GM12878 (cell line): ENCODE data around the gene HOXC9. TPM values are rescaled to one million over a fixed set of nuclear protein-coding genes. Genes with fewer than 3 reads are reported as not detected.

Source experiments
- ATAC-seq: fragments of 200-7000 bp; cut with Tn5 transposase; 3 replicates; pipeline ENCODE4 v1.9.1; 2020; ENCODE audit warnings: mild to moderate bottlenecking, moderate library complexity
- BruUV-seq: library from RNA; stranded (reverse); fragments of 400-500 nt; replicated peaks from 2 replicates; lab custom pipeline; 2021; lab: Mats Ljungman, UMichigan
- CTCF ChIA-PET: fragments of 300-600 bp; sonication (Branson Sonifier 250); formaldehyde crosslinking; extraction: SDS; loops from one replicate; lab custom pipeline; 2021; ENCODE audit warnings: inconsistent platforms; lab: Yijun Ruan, JAX
- POLR2A ChIA-PET: fragments of 350-600 bp; formaldehyde crosslinking; extraction: SDS; loops from one replicate; lab custom pipeline; 2021; ENCODE audit warnings: inconsistent platforms; lab: Charles Lee
- RAD21 ChIA-PET: fragments of 300-600 bp; sonication (Branson Sonifier 250); formaldehyde crosslinking; loops from one replicate; lab custom pipeline; 2023; ENCODE audit warnings: antibody characterized with exemption; ENCODE audit not compliant: unreplicated experiment; lab: Charles Lee
- SMC1A ChIA-PET: fragments of 300-600 bp; sonication (Branson Sonifier 250); formaldehyde crosslinking; loops from one replicate; lab custom pipeline; 2023; ENCODE audit not compliant: unreplicated experiment, uncharacterized antibody; lab: Charles Lee
- DNase-seq: peaks from one replicate; pipeline ENCODE4 v3.0.0-alpha.2; 2011; ENCODE audit warnings: low read depth, low spot score
- FAIRE-seq: peaks from 3 replicates; lab custom pipeline; 2011; peaks lifted over from hg19 to GRCh38; lab: Jason Lieb, UNC
- H2AFZ ChIP-seq: 2 replicates; pipeline ENCODE4 v1.6.0; 2011; ENCODE audit warnings: low read depth, low read length, control low read depth; ENCODE audit not compliant: control insufficient read depth
- H3K27ac ChIP-seq: 2 replicates; pipeline ENCODE4 v1.5.1; 2011; ENCODE audit warnings: control low read depth; ENCODE audit not compliant: control insufficient read depth, insufficient read depth
- H3K27me3 ChIP-seq, 2 experiments: replicated peaks in 1 of 2; 2 replicates each; pipeline versions ENCODE4 v1.6.0 to v1.6.1; 2011; ENCODE audit warnings: low read length in 1 of 2; ENCODE audit not compliant: control insufficient read depth in 2 of 2, insufficient read depth in 2 of 2
- H3K36me3 ChIP-seq, 2 experiments: 2 replicates each; pipeline ENCODE4 v1.5.1; 2011; ENCODE audit warnings: low read length in 1 of 2; ENCODE audit not compliant: control insufficient read depth in 2 of 2, insufficient read depth in 2 of 2
- H3K4me1 ChIP-seq: 2 replicates; pipeline ENCODE4 v1.6.1; 2011; ENCODE audit warnings: mild to moderate bottlenecking, low read length, moderate library complexity, mixed read lengths; ENCODE audit not compliant: control insufficient read depth, insufficient read depth
- H3K4me2 ChIP-seq: 2 replicates; pipeline ENCODE4 v1.6.0; 2011; ENCODE audit warnings: control low read depth; ENCODE audit not compliant: control insufficient read depth, insufficient read depth
- H3K4me3 ChIP-seq: fragments of 200-600 bp; sonication (generic); 2 replicates; pipeline ENCODE4 v1.5.1; 2016
- H3K79me2 ChIP-seq: 2 replicates; pipeline ENCODE4 v1.6.0; 2011; ENCODE audit warnings: low read length; ENCODE audit not compliant: control insufficient read depth, insufficient read depth
- H3K9ac ChIP-seq: 2 replicates; pipeline ENCODE4 v1.8.0; 2011; ENCODE audit warnings: low read length, control low read depth, mixed read lengths; ENCODE audit not compliant: control insufficient read depth, insufficient read depth
- H3K9me3 ChIP-seq: replicated peaks from 3 replicates; pipeline ENCODE4 v1.5.1; 2011; ENCODE audit warnings: mild to moderate bottlenecking, low read length; ENCODE audit not compliant: control insufficient read depth, insufficient read depth
- H4K20me1 ChIP-seq: 2 replicates; pipeline ENCODE4 v1.6.0; 2011; ENCODE audit not compliant: control insufficient read depth, insufficient read depth
- BACH1 ChIP-seq: fragments of 450-650 bp; IDR thresholded peaks from 2 replicates; pipeline ENCODE4 v1.6.1; 2017; ENCODE audit warnings: mild to moderate bottlenecking, borderline replicate concordance
- BRCA1 ChIP-seq: IDR thresholded peaks from 2 replicates; pipeline ENCODE4 v1.6.1; 2011; ENCODE audit warnings: low read depth, low read length, improper control_type of control experiment
- CBFB ChIP-seq: IDR thresholded peaks from 2 replicates; pipeline ENCODE4 v1.6.1; 2016; ENCODE audit warnings: antibody characterized with exemption, low read depth
- CEBPB ChIP-seq, 2 experiments: fragments of 150-350 bp in 1 of 2; IDR thresholded peaks; 2 replicates each; pipeline ENCODE4 v1.6.1; 2012 to 2014; ENCODE audit warnings: low read depth in 2 of 2, low read length in 2 of 2, borderline replicate concordance in 1 of 2, inconsistent platforms in 1 of 2
- EGR1 ChIP-seq, 2 experiments: IDR thresholded peaks; 1 replicate in 1 of 2; 2 replicates in 1 of 2; pipeline ENCODE4 v1.6.1; 2011 to 2012; ENCODE audit warnings: low read depth in 2 of 2, low read length in 2 of 2, borderline replicate concordance in 1 of 2, mild to moderate bottlenecking in 1 of 2, moderate library complexity in 1 of 2
- HDAC6 ChIP-seq: fragments of 200-600 bp; sonication (generic); IDR thresholded peaks from one replicate; pipeline ENCODE4 v1.8.0; 2017; ENCODE audit warnings: antibody characterized with exemption; ENCODE audit not compliant: unreplicated experiment
- HDGF ChIP-seq: fragments of 450-650 bp; IDR thresholded peaks from 2 replicates; pipeline ENCODE4 v1.6.1; 2016; ENCODE audit warnings: antibody characterized with exemption
- IKZF1 ChIP-seq: fragments of 450-650 bp; conservative IDR thresholded peaks from 2 replicates; pipeline ENCODE4 v1.6.1; 2017; ENCODE audit warnings: antibody characterized with exemption, mild to moderate bottlenecking
- IRF4 ChIP-seq: IDR thresholded peaks from 2 replicates; pipeline ENCODE4 v1.6.1; 2011; ENCODE audit warnings: low read depth, low read length
- NBN ChIP-seq: fragments of 450-650 bp; IDR thresholded peaks from 2 replicates; pipeline ENCODE4 v1.6.1; 2016
- NR2F1 ChIP-seq: fragments of 450-650 bp; conservative IDR thresholded peaks from 2 replicates; pipeline ENCODE4 v1.6.1; 2017; ENCODE audit warnings: mild to moderate bottlenecking
- POLR2AphosphoS2 ChIP-seq: IDR thresholded peaks from 2 replicates; pipeline ENCODE4 v1.6.1; 2011; ENCODE audit warnings: low read depth, mild to moderate bottlenecking, low read length, improper control_type of control experiment, moderate library complexity
- RAD21 ChIP-seq: IDR thresholded peaks from 2 replicates; pipeline ENCODE4 v1.6.1; 2011; ENCODE audit warnings: mild to moderate bottlenecking, low read depth, low read length, moderate library complexity; ENCODE audit not compliant: insufficient read depth
- SMAD1 ChIP-seq: fragments of 450-650 bp; IDR thresholded peaks from 2 replicates; pipeline ENCODE4 v1.6.1; 2018; ENCODE audit warnings: mild to moderate bottlenecking, low read depth; ENCODE audit not compliant: partially characterized antibody
- SRF ChIP-seq, 2 experiments: IDR thresholded peaks; 2 replicates each; pipeline ENCODE4 v1.6.1; 2011; ENCODE audit warnings: low read depth in 2 of 2, low read length in 2 of 2, mild to moderate bottlenecking in 1 of 2, moderate library complexity in 1 of 2
- TAF1 ChIP-seq: IDR thresholded peaks from 2 replicates; pipeline ENCODE4 v1.6.1; 2011; ENCODE audit warnings: mild to moderate bottlenecking, low read depth, low read length, borderline replicate concordance
- WGBS: methylation state at CpG from one replicate; pipeline ENCODE4 v1.1.6; 2016; ENCODE audit warnings: low lambda C conversion rate; ENCODE audit not compliant: insufficient replicate concordance, insufficient coverage; ENCODE audit errors: missing lambda C conversion rate; 5-methylcytosine and 5-hydroxymethylcytosine counted together
- in situ Hi-C: fragments of 300-500 bp; cut with MboI; formaldehyde crosslinking; loops from 9 replicates; pipeline ENCODE4 v1.14.3; 2018; ENCODE audit warnings: mixed read lengths
- intact Hi-C: fragments of 100-400 bp; cut with micrococcal nuclease; formaldehyde crosslinking; loops from one replicate; pipeline ENCODE4 v1.14.2; 2022; ENCODE audit not compliant: unreplicated experiment
- polyA plus RNA-seq, 11 experiments: library from polyadenylated mRNA; depleted of rRNA in 4 of 11; unstranded in 6 of 11; stranded (reverse) in 5 of 11; fragments of >200 nt; fragmentation: Nextera tagmentation in 4 of 11; fragmentation: Illumina TruSeq in 1 of 11; extraction: Ambion mirVana in 4 of 11; extraction: Trizol in 1 of 11; gene quantifications; 1 replicate in 1 of 11; 2 replicates in 10 of 11; pipeline versions ENCODE4 v1.2.1 to v1.2.3, GENCODE V29; 2011 to 2016; ENCODE audit warnings: inconsistent platforms in 2 of 11, missing spikeins in 2 of 11, low read depth in 1 of 11
- total RNA-seq, 4 experiments: library from RNA; depleted of rRNA in 3 of 4; stranded (reverse); fragments of >200 nt in 3 of 4; fragmentation: Illumina TruSeq in 1 of 4; extraction: Trizol in 1 of 4; gene quantifications; 2 replicates each; pipeline versions ENCODE4 v1.2.1 to v1.2.3, GENCODE V29; 2013 to 2021
- TF ChIP-seq, protein P1 (sequence below): IDR thresholded peaks from 2 replicates; pipeline ENCODE4 v1.6.1; 2012; ENCODE audit warnings: low read length, inconsistent platforms
- TF ChIP-seq, protein P2 (sequence below): IDR thresholded peaks from 2 replicates; pipeline ENCODE4 v1.6.1; 2011; ENCODE audit warnings: borderline replicate concordance, low read depth, mild to moderate bottlenecking, moderate library complexity, low read length; ENCODE audit not compliant: insufficient read depth, poor library complexity, severe bottlenecking

HOXC9 gene
- total and polyA plus RNA-seq, 10 of the 15 experiments (the other 5 are each of a cell fraction or from before 2014, with no cell fraction given) = not detected

DNA sequence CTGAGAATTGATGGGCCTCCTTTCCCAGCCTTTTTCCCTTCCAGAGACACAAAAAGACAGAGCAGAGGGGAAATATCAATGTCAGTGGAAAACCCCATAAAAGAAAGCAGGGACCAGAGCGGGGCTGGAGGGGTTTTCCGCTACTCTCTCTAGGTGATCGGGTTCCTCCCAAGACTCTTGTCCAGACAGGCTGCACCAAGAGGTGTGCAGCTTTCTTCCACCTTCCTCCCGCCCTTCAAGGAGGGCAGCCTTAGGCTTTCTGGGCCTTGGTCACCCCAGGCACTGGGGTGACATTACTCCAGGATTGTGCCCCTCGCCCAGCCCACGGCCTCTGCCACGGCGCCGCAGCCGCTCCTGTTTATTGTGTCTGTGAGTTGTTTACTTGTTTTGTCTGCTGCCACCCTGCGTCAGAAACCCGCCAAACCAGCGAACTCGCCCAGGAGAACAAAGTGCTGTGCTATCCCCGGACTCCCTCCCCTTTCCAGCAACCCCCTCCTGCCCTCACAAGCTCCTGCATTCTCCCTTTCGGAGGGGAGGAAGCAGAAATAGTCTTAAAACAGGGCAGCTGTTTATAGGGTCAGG is 21.6 kb downstream of the HOXC9 start (continued):
- TF ChIP-seq, protein P1, sequence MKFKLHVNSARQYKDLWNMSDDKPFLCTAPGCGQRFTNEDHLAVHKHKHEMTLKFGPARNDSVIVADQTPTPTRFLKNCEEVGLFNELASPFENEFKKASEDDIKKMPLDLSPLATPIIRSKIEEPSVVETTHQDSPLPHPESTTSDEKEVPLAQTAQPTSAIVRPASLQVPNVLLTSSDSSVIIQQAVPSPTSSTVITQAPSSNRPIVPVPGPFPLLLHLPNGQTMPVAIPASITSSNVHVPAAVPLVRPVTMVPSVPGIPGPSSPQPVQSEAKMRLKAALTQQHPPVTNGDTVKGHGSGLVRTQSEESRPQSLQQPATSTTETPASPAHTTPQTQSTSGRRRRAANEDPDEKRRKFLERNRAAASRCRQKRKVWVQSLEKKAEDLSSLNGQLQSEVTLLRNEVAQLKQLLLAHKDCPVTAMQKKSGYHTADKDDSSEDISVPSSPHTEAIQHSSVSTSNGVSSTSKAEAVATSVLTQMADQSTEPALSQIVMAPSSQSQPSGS = no peak
- no peak for TF ChIP-seq BRCA1
- no peak for TF ChIP-seq HDAC6
- peak; percentile 37; the same call in 1 of the 2 replicates for TF ChIP-seq IKZF1
- no peak for TF ChIP-seq BACH1
- TF ChIP-seq SRF (IDR thresholded peaks at IDR 0.05; ENCODE audit: low read depth in 2 of 2, low read length in 2 of 2) = no peak
- TF ChIP-seq, all 136 proteins: peak for 7

DNA sequence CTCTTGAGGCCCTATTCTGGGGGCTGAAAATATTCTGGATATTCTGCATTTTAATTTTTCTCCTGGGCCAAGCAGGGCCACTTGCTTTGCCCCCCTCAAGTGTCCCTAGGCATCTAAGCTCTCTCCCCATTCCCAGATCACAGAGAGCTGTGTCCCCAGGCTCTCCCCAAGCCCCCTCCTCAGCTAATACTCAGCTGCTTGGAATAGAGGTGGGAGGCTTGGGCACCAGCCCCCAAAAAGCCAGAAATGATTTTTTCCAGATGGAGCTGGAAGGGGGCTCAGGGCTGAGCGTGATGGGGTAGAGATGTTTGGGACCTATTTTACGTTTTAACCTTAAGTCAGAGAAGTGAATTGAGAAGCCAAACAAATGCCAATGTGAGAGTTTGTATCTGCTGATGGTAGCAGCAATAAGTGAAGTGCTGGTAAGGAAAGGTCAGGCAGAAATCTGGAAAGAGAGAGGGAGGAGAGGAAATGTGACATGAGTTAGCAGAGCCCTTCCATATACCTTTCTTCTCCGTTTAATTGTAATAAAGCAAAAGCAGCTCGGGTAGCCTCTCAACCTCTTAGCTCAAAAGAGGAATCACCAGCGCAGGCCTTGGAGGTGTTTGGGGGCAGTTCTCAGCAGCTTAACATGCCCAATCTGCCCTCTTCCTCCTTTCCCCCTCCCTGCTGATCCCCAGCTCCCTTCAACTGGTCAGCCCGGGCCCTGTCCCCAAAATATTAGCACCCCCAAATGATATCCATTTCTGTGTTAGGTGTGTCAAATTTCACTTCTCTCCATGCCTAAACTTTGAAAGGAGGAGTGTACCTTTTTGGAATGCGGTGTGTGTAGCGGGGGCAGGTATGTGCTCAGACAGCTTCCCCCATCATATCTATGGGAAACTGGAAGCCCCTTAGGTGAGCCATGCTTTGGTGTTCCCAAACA is 23.3 kb downstream of the HOXC9 start:
- no peak for ATAC-seq
- TF ChIP-seq IRF4 = no peak
- no peak for TF ChIP-seq CBFB
- TF ChIP-seq EGR1 (IDR thresholded peaks at IDR 0.05; ENCODE audit: borderline replicate concordance in 1 of 2, low read depth in 2 of 2, low read length in 2 of 2) = no peak
- TF ChIP-seq NBN = no peak
- TF ChIP-seq POLR2AphosphoS2 = no peak
- TF ChIP-seq NR2F1 = no peak
- TF ChIP-seq HDGF = no peak
- no peak for TF ChIP-seq SMAD1
- no peak for TF ChIP-seq RAD21
- TF ChIP-seq, protein P2, sequence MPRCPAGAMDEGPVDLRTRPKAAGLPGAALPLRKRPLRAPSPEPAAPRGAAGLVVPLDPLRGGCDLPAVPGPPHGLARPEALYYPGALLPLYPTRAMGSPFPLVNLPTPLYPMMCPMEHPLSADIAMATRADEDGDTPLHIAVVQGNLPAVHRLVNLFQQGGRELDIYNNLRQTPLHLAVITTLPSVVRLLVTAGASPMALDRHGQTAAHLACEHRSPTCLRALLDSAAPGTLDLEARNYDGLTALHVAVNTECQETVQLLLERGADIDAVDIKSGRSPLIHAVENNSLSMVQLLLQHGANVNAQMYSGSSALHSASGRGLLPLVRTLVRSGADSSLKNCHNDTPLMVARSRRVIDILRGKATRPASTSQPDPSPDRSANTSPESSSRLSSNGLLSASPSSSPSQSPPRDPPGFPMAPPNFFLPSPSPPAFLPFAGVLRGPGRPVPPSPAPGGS = no peak
- TF ChIP-seq CEBPB (IDR thresholded peaks at IDR 0.05; ENCODE audit: borderline replicate concordance in 1 of 2, low read depth in 2 of 2, low read length in 2 of 2) = no peak
- TF ChIP-seq TAF1 = no peak

More for the DNA sequence above, 23.3 kb downstream of the HOXC9 start:
- no TSS peak for BruUV-seq
- Histone ChIP-seq H3K9ac (no peak overlapping the region), H3K4me3 (no peak overlapping the region), H3K36me3 (no peaks in the 10 kb centered on the region), H3K27me3 (peaks cover 5 to 6% of the 10 kb centered on the region in 2 experiments; a peak in 2 of 4 replicates), H3K4me2 (no peak overlapping the region), H3K9me3 (no peaks in the 10 kb centered on the region), H3K27ac (no peak overlapping the region), H4K20me1 (no peaks in the 10 kb centered on the region), H2AFZ (no peak overlapping the region; the same call in 1 of the 2 replicates), H3K4me1 (peaks cover 21% of the 10 kb centered on the region), H3K79me2 (no peaks in the 10 kb centered on the region)
- ChIA-PET RAD21 (interaction anchor here (0.5 to 1.6 kb wide), 9 partner anchors 9 to 185 kb away, joined by 3 to 15 read pairs (median 4); partner anchors contain the start of genes HOXC4, HOXC5 and HOXC8), SMC1A (interaction anchor here (0.7 to 2.9 kb wide), 17 partner anchors 9 to 302 kb away, joined by 3 to 22 read pairs (median 4); partner anchors contain the start of genes CALCOCO1, COPZ1, HOXC4 and HOXC5), POLR2A (interaction anchor here (0.7 to 1.6 kb wide), 7 partner anchors 9 to 184 kb away, joined by 3 to 7 read pairs (median 3); partner anchors contain the start of genes HOXC4, HOXC5 and SMUG1), CTCF (interaction anchor here (0.7 to 13.4 kb wide), 13 partner anchors 9 to 362 kb away, joined by 3 to 343 read pairs (median 6); partner anchors contain the start of genes ATP5MC2, HOXC10, HOXC4 and HOXC5)
- in situ Hi-C loops (loop anchor here (10.0 kb wide), 2 partner anchors 172 to 342 kb away; partner anchors contain the start of gene GPR84), intact Hi-C loops (no loop called here)
- WGBS = 8% methylated on average over 8 of the region's 8 CpGs
- DNase-seq = no peak
- FAIRE-seq = no peak
